DOHH2 (cell line): ENCODE measurements around the gene SOX30.

ENCODE experiments used
- H3F3A ChIP-seq: fragments of 200-600 bp; sonication (generic), shearing (Covaris generic); 2 replicates; pipeline ENCODE4 v1.6.0; 2016; ENCODE audit warnings: antibody characterized with exemption, mild to moderate bottlenecking; ENCODE audit not compliant: control insufficient read depth, insufficient read depth
- H3K27ac ChIP-seq: fragments of 200-600 bp; sonication (generic); 2 replicates; pipeline ENCODE4 v1.5.1; 2014; ENCODE audit warnings: low read depth, mild to moderate bottlenecking, low read length, moderate library complexity
- H3K27me3 ChIP-seq: fragments of 200-600 bp; sonication (generic); 2 replicates; pipeline ENCODE4 v1.6.1; 2014; ENCODE audit warnings: mild to moderate bottlenecking, low read length, mixed read lengths; ENCODE audit not compliant: control insufficient read depth
- H3K36me3 ChIP-seq: fragments of 200-600 bp; sonication (generic); 2 replicates; pipeline ENCODE4 v1.6.1; 2014; ENCODE audit warnings: mild to moderate bottlenecking, low read length, moderate library complexity, mixed read lengths; ENCODE audit not compliant: control insufficient read depth
- H3K4me1 ChIP-seq: fragments of 200-600 bp; sonication (generic); 2 replicates; pipeline ENCODE4 v1.6.1; 2014; ENCODE audit warnings: mild to moderate bottlenecking, low read length, mixed read lengths; ENCODE audit not compliant: control insufficient read depth
- H3K4me2 ChIP-seq: fragments of 200-600 bp; sonication (generic); 2 replicates; pipeline ENCODE4 v1.6.0; 2014; ENCODE audit warnings: mild to moderate bottlenecking, low read length, moderate library complexity
- H3K4me3 ChIP-seq: fragments of 200-600 bp; sonication (generic); 2 replicates; pipeline ENCODE4 v1.5.1; 2014; ENCODE audit warnings: mild to moderate bottlenecking, low read length, mixed read lengths
- H3K79me2 ChIP-seq: fragments of 200-600 bp; sonication (generic); 2 replicates; pipeline ENCODE4 v1.6.1; 2014; ENCODE audit warnings: mild to moderate bottlenecking, low read length, mixed read lengths; ENCODE audit not compliant: control insufficient read depth
- H3K9me2 ChIP-seq: fragments of 200-600 bp; sonication (generic); replicated peaks from 2 replicates; pipeline ENCODE4 v1.6.1; 2014; ENCODE audit warnings: mild to moderate bottlenecking, low read length, mixed read lengths; ENCODE audit not compliant: control insufficient read depth
- H3K9me3 ChIP-seq: fragments of 200-600 bp; sonication (generic); 2 replicates; pipeline ENCODE4 v1.6.1; 2014; ENCODE audit warnings: antibody characterized with exemption, low read length, mixed read lengths; ENCODE audit not compliant: control insufficient read depth, insufficient read depth
- H4K20me1 ChIP-seq: fragments of 200-600 bp; sonication (generic); 2 replicates; pipeline ENCODE4 v1.6.0; 2014; ENCODE audit warnings: low read depth, mild to moderate bottlenecking, antibody characterized with exemption, low read length, moderate library complexity; ENCODE audit not compliant: control insufficient read depth, insufficient read depth
- EZH2phosphoT487 ChIP-seq: fragments of 200-600 bp; sonication (generic); IDR thresholded peaks from 2 replicates; pipeline ENCODE4 v1.6.1; 2017; ENCODE audit warnings: borderline replicate concordance, mild to moderate bottlenecking, antibody characterized with exemption, low read length, moderate library complexity, mixed read lengths
- TF ChIP-seq, protein P1 (sequence below): fragments of 200-600 bp; sonication (generic); IDR thresholded peaks from one replicate; pipeline ENCODE4 v1.5.1; 2014; ENCODE audit warnings: antibody characterized with exemption, mild to moderate bottlenecking, low read depth, low read length; ENCODE audit not compliant: poor library complexity, severe bottlenecking

SOX30 gene

DNA sequence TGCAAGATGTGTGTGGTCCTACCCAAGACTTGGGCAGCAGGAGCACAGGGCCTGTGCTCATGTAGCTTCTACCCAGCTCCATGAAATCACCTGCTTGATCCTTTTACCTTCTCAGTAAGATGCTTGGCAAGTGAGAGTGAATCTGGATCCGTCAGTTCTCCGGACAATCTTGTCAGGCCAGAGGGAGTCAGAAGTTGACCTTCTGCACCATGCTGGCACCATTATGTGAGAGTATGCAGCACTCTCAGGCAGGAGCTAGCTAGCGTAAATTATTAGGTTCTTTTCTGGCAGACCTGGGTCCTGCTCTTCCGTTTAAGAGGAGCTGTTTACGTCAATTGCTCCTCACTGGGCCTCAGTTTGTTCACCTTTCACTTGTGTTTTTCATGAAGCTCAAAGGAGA, 39.7 kb downstream of the SOX30 start:
- Histone ChIP-seq H3K36me3 (no peaks in the 10 kb centered on the region), H3K27ac (no peak overlapping the region), H3K4me1 (peaks cover 9% of the 10 kb centered on the region), H3K9me2 (no peaks in the 10 kb centered on the region), H3K4me3 (no peak overlapping the region), H3K27me3 (no peaks in the 10 kb centered on the region), H3K9me3 (no peaks in the 10 kb centered on the region), H3K79me2 (no peaks in the 10 kb centered on the region), H3K4me2 (no peak overlapping the region), H4K20me1 (no peaks in the 10 kb centered on the region), H3F3A (no peaks in the 10 kb centered on the region)
- no peak for TF ChIP-seq EZH2phosphoT487
- TF ChIP-seq, protein P1, sequence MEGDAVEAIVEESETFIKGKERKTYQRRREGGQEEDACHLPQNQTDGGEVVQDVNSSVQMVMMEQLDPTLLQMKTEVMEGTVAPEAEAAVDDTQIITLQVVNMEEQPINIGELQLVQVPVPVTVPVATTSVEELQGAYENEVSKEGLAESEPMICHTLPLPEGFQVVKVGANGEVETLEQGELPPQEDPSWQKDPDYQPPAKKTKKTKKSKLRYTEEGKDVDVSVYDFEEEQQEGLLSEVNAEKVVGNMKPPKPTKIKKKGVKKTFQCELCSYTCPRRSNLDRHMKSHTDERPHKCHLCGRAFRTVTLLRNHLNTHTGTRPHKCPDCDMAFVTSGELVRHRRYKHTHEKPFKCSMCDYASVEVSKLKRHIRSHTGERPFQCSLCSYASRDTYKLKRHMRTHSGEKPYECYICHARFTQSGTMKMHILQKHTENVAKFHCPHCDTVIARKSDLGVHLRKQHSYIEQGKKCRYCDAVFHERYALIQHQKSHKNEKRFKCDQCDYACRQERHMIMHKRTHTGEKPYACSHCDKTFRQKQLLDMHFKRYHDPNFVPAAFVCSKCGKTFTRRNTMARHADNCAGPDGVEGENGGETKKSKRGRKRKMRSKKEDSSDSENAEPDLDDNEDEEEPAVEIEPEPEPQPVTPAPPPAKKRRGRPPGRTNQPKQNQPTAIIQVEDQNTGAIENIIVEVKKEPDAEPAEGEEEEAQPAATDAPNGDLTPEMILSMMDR, result no peak

DNA sequence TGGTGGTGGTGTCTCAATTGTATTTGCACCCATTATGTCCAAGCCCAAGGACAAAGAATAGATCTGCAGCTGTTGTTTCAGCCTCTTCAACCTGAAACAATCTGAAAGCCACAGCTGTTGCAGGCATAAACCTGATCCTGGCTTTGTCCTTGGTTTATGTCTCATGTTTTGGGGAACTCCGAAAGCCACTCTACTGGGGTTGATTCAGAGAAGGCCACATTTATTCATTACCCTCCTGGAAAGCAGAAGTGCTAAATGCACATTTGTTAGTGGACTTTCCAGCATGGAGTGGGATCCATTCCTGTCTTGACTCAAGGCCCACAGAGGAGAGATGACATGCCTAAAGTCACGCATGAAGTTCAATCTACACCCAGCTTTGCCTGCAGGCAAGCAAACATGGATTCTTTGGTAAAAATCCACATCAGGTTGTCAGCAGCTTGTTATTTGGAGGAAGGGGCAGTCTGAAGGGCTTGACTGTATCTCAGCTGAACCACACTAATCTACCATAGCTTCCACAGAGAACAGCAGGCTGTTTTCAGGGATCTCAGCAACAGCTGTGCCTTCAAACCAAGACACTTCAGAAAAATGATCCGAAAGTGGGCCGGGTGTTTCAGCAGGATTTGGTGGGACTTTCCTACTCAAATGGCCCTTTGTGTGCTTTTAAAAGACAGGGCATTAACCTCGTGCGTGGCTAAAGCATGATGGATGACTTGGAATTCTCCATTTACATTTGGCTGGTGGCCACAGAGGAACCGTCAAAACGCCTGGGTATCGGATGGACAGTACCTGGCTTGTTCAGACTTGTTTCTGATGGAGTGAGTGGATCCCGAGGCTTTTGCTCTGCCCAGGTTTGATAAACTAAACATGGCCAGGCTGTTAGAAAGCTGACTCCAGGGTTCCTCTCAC, 40.4 kb downstream of the SOX30 start:
- H3K9me3 ChIP-seq, result no peaks in the 10 kb centered on the region
- no peaks in the 10 kb centered on the region for H3K79me2 ChIP-seq
- no peaks in the 10 kb centered on the region for H3F3A ChIP-seq
- no peaks in the 10 kb centered on the region for H3K9me2 ChIP-seq
- H3K27me3 ChIP-seq, result no peaks in the 10 kb centered on the region
- TF ChIP-seq EZH2phosphoT487, result no peak
- no peaks in the 10 kb centered on the region for H4K20me1 ChIP-seq
- peaks cover 16% of the 10 kb centered on the region for H3K4me1 ChIP-seq
- H3K4me3 ChIP-seq, result no peak overlapping the region
- H3K27ac ChIP-seq, result no peak overlapping the region
- no peak overlapping the region for H3K4me2 ChIP-seq
- no peaks in the 10 kb centered on the region for H3K36me3 ChIP-seq

DNA sequence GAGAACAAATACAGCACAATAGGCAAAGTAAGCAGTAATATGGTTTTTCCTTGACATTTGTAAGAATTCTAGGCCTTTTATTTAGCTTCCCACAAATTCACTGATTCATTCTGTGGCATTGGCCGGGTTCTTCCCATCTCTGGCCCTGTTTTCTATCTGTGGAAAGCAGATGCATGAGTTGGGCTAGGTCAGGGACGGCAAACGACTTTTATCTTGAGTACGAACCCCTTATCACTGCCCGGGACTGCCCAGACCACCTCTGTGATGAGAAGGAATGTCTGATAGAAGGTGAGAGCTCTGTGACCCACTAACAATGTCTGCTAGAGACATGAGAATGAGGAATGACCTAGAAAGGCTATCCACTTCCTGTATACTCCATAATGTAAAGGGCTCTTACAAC, 41.2 kb downstream of the SOX30 start:
- Histone ChIP-seq H3K27ac (no peak overlapping the region), H3K27me3 (no peaks in the 10 kb centered on the region), H3K4me1 (peaks cover 24% of the 10 kb centered on the region), H3F3A (no peaks in the 10 kb centered on the region), H3K36me3 (no peaks in the 10 kb centered on the region), H3K4me2 (no peak overlapping the region), H3K9me2 (no peaks in the 10 kb centered on the region), H4K20me1 (no peaks in the 10 kb centered on the region), H3K4me3 (no peak overlapping the region), H3K79me2 (no peaks in the 10 kb centered on the region), H3K9me3 (no peaks in the 10 kb centered on the region)
- no peak for TF ChIP-seq EZH2phosphoT487
- TF ChIP-seq, protein P1, result no peak

DNA sequence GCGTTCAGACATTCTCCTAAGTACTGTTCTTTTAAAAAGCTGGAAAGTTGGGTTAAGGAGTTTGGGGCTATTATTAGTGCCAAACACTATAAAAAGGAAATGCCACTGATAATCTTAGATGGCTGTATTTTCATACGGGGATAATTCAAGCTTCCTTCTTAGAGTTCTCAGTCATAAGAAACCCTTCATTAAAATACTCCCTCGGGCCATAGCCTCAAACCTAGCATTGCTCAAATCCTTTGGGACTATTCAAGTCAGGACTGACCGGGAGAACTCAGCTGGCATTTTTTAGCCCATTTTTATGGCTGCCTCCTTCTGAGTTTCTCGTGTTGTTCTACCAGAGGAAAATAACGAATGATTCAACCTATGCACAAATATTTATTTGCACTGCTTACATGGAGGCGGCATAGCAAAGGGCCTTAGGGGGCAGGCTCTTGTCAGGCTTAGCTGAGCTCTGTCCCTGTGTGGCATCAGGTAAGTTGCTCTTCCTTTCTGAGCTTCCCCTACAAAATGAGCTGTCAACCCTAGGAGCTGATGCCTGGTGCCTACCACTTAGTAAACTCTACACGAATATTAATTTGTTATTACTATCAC, 43.2 kb downstream of the SOX30 start:
- TF ChIP-seq, protein P1, result no peak
- no peak for TF ChIP-seq EZH2phosphoT487
- Histone ChIP-seq H3K9me3 (no peaks in the 10 kb centered on the region), H3K79me2 (no peaks in the 10 kb centered on the region), H3K4me2 (no peak overlapping the region), H4K20me1 (no peaks in the 10 kb centered on the region), H3K27me3 (no peaks in the 10 kb centered on the region), H3K4me1 (peaks cover 28% of the 10 kb centered on the region), H3F3A (no peaks in the 10 kb centered on the region), H3K4me3 (no peak overlapping the region), H3K9me2 (no peaks in the 10 kb centered on the region), H3K36me3 (no peaks in the 10 kb centered on the region), H3K27ac (no peak overlapping the region)
